HEK293 (cell line): Measurements from ENCODE around the gene MALSU1.

Experiments used
- HOXC10 ChIP-seq: sonication (generic); formaldehyde crosslinking; IDR thresholded peaks from 2 replicates; pipeline ENCODE4 v1.8.1; 2023; ENCODE audit warnings: mild to moderate bottlenecking, missing genetic modification reagents
- KLF1 ChIP-seq: fragments of 450-650 bp; formaldehyde crosslinking; IDR thresholded peaks from 2 replicates; pipeline ENCODE4 v1.5.1; 2016; ENCODE audit warnings: missing biosample characterization, missing genetic modification characterization
- MZF1 ChIP-seq: fragments of 450-650 bp; formaldehyde crosslinking; IDR thresholded peaks from 2 replicates; pipeline ENCODE4 v1.5.1; 2017; ENCODE audit warnings: missing biosample characterization, missing genetic modification characterization, borderline replicate concordance
- SP2 ChIP-seq: fragments of 450-650 bp; formaldehyde crosslinking; IDR thresholded peaks from 2 replicates; pipeline ENCODE4 v1.5.1; 2016; ENCODE audit warnings: missing biosample characterization, missing genetic modification characterization
- SP3 ChIP-seq: fragments of 450-650 bp; formaldehyde crosslinking; IDR thresholded peaks from 2 replicates; pipeline ENCODE4 v1.5.1; 2016; ENCODE audit warnings: missing biosample characterization, missing genetic modification characterization
- TCF7L2 ChIP-seq: IDR thresholded peaks from 2 replicates; pipeline ENCODE4 v1.6.1; 2011; ENCODE audit warnings: low read depth, mild to moderate bottlenecking, inconsistent platforms, low read length, moderate library complexity, borderline replicate concordance
- ZNF112 ChIP-seq: fragments of 450-650 bp; formaldehyde crosslinking; IDR thresholded peaks from 2 replicates; pipeline ENCODE4 v1.5.0; 2017; ENCODE audit warnings: missing biosample characterization, missing genetic modification characterization
- ZNF133 ChIP-seq: fragments of 450-650 bp; formaldehyde crosslinking; IDR thresholded peaks from 2 replicates; pipeline ENCODE4 v1.5.1; 2016; ENCODE audit warnings: missing biosample characterization, missing genetic modification characterization
- ZNF19 ChIP-seq: fragments of 450-650 bp; formaldehyde crosslinking; IDR thresholded peaks from 2 replicates; pipeline ENCODE4; 2016; ENCODE audit warnings: missing biosample characterization, missing genetic modification characterization, low read depth
- ZNF211 ChIP-seq: fragments of 450-650 bp; formaldehyde crosslinking; IDR thresholded peaks from 2 replicates; pipeline ENCODE4 v1.5.1; 2016; ENCODE audit warnings: low read depth, missing biosample characterization, missing genetic modification characterization
- ZNF223 ChIP-seq: fragments of 450-650 bp; formaldehyde crosslinking; IDR thresholded peaks from 2 replicates; pipeline ENCODE4 v1.5.1; 2016; ENCODE audit warnings: missing biosample characterization, missing genetic modification characterization
- ZNF24 ChIP-seq: fragments of 450-650 bp; formaldehyde crosslinking; IDR thresholded peaks from 2 replicates; pipeline ENCODE4 v1.5.1; 2016; ENCODE audit warnings: missing biosample characterization, missing genetic modification characterization
- ZNF266 ChIP-seq: fragments of 450-650 bp; formaldehyde crosslinking; IDR thresholded peaks from 2 replicates; pipeline ENCODE4 v1.5.1; 2016; ENCODE audit warnings: missing biosample characterization, missing genetic modification characterization, low read depth
- ZNF341 ChIP-seq: fragments of 450-650 bp; formaldehyde crosslinking; IDR thresholded peaks from 2 replicates; pipeline ENCODE4; 2016; ENCODE audit warnings: low read depth, missing biosample characterization, missing genetic modification characterization
- ZNF530 ChIP-seq: fragments of 450-650 bp; formaldehyde crosslinking; IDR thresholded peaks from 2 replicates; pipeline ENCODE4 v1.5.1; 2016; ENCODE audit warnings: low read depth, missing biosample characterization, missing genetic modification characterization
- ZNF561 ChIP-seq: fragments of 450-650 bp; IDR thresholded peaks from 2 replicates; pipeline ENCODE4 v1.5.1; 2018; ENCODE audit warnings: missing biosample characterization, missing genetic modification characterization, borderline replicate concordance
- ZNF658 ChIP-seq: fragments of 450-650 bp; formaldehyde crosslinking; IDR thresholded peaks from 2 replicates; pipeline ENCODE4; 2016; ENCODE audit warnings: missing biosample characterization, missing genetic modification characterization
- ZNF76 ChIP-seq: fragments of 450-650 bp; formaldehyde crosslinking; IDR thresholded peaks from 2 replicates; pipeline ENCODE4; 2016; ENCODE audit warnings: low read depth, missing biosample characterization, missing genetic modification characterization, borderline replicate concordance
- ZNF768 ChIP-seq: fragments of 450-650 bp; formaldehyde crosslinking; IDR thresholded peaks from 2 replicates; pipeline ENCODE4 v1.5.1; 2018; ENCODE audit warnings: missing biosample characterization, mild to moderate bottlenecking, missing genetic modification characterization
- TF ChIP-seq, protein P1 (sequence below): fragments of 450-650 bp; formaldehyde crosslinking; IDR thresholded peaks from 2 replicates; pipeline ENCODE4 v1.5.1; 2016; ENCODE audit warnings: missing biosample characterization, missing genetic modification characterization
- TF ChIP-seq, protein P2 (sequence below): fragments of 450-650 bp; formaldehyde crosslinking; IDR thresholded peaks from 2 replicates; pipeline ENCODE4 v1.5.1; 2016; ENCODE audit warnings: missing biosample characterization, missing genetic modification characterization, low read depth
- TF ChIP-seq, protein P3 (sequence below): fragments of 450-650 bp; formaldehyde crosslinking; IDR thresholded peaks from 2 replicates; pipeline ENCODE4 v1.5.1; 2016; ENCODE audit warnings: missing biosample characterization, missing genetic modification characterization
- TF ChIP-seq, protein P4 (sequence below): fragments of 450-650 bp; formaldehyde crosslinking; IDR thresholded peaks from 2 replicates; pipeline ENCODE4 v1.5.1; 2016; ENCODE audit warnings: missing biosample characterization, missing genetic modification characterization
- TF ChIP-seq, protein P5 (sequence below): fragments of 450-650 bp; formaldehyde crosslinking; IDR thresholded peaks from 2 replicates; pipeline ENCODE4 v1.5.1; 2016; ENCODE audit warnings: missing biosample characterization, missing genetic modification characterization
- TF ChIP-seq, protein P6 (sequence below): fragments of 450-650 bp; formaldehyde crosslinking; IDR thresholded peaks from 2 replicates; pipeline ENCODE4 v1.5.1; 2016; ENCODE audit warnings: missing biosample characterization, missing genetic modification characterization
- TF ChIP-seq, protein P7 (sequence below): fragments of 450-650 bp; formaldehyde crosslinking; IDR thresholded peaks from 2 replicates; pipeline ENCODE4 v1.5.1; 2016; ENCODE audit warnings: missing biosample characterization, missing genetic modification characterization

MALSU1 gene

DNA sequence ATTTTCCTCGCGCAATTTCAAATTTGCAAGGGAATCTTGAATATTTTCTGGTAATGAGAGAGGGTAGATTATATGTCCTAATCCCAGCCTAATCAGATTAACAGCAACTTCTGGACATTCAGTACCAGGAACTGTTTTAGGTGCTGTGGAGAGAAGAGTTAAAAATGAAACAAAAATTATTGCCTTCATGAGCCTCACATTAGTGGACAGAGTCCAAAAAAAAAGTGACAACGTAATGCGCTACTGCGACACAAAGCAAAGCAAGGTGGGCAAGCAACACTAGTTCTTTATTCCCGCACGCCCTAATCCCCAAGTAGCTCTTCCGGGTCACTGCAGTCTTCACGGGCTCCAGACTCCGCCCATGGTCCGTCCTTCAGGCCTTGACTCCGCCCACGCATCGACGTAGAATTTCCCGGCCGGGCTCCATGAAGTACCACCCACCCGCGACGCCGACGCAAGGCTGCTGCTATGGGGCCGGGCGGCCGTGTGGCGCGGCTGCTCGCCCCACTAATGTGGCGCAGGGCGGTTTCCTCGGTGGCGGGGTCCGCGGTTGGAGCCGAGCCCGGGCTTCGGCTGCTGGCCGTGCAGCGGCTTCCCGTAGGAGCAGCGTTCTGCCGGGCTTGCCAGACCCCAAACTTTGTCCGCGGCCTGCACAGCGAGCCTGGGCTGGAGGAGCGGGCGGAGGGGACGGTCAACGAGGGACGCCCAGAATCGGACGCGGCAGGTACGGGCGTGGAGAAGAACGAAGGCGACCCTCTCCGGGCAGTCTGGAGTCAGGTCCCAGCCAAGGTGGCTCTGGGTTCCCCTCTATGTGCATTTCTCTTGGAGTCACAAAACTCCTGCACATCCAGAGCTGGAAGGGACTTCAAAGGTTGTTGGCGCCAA lies at the start of gene MALSU1 (continued):
- TF ChIP-seq, protein P1, sequence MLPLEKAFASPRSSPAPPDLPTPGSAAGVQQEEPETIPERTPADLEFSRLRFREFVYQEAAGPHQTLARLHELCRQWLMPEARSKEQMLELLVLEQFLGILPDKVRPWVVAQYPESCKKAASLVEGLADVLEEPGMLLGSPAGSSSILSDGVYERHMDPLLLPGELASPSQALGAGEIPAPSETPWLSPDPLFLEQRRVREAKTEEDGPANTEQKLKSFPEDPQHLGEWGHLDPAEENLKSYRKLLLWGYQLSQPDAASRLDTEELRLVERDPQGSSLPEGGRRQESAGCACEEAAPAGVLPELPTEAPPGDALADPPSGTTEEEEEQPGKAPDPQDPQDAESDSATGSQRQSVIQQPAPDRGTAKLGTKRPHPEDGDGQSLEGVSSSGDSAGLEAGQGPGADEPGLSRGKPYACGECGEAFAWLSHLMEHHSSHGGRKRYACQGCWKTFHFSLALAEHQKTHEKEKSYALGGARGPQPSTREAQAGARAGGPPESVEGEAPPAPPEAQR: no peak
- TF ChIP-seq ZNF112 (tag by site-specific recombination) (no peak), ZNF266 (tag by site-specific recombination) (no peak), ZNF211 (tag by site-specific recombination) (no peak), ZNF133 (no peak), ZNF658 (tag by site-specific recombination) (no peak), SP3 (peak; percentile 84), ZNF341 (tag by site-specific recombination) (no peak), ZNF76 (tag by site-specific recombination) (peak; percentile 74; the same call in 1 of the 2 replicates), MZF1 (tag by site-specific recombination) (no peak), ZNF24 (no peak; the same call in 1 of the 2 replicates), ZNF768 (tag by site-specific recombination) (no peak), SP2 (tag by site-specific recombination) (peak; percentile 82), ZNF19 (no peak), ZNF530 (tag by site-specific recombination) (no peak), TCF7L2 (no peak), ZNF561 (0 out of 2 replicates have a peak, but pooled peaks have one; percentile 26), ZNF223 (no peak), HOXC10 (CRISPR knock-in tag) (no peak), KLF1 (peak; percentile 41)
- TF ChIP-seq, protein P2, sequence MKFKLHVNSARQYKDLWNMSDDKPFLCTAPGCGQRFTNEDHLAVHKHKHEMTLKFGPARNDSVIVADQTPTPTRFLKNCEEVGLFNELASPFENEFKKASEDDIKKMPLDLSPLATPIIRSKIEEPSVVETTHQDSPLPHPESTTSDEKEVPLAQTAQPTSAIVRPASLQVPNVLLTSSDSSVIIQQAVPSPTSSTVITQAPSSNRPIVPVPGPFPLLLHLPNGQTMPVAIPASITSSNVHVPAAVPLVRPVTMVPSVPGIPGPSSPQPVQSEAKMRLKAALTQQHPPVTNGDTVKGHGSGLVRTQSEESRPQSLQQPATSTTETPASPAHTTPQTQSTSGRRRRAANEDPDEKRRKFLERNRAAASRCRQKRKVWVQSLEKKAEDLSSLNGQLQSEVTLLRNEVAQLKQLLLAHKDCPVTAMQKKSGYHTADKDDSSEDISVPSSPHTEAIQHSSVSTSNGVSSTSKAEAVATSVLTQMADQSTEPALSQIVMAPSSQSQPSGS (tag by site-specific recombination): no peak
- TF ChIP-seq, protein P3, sequence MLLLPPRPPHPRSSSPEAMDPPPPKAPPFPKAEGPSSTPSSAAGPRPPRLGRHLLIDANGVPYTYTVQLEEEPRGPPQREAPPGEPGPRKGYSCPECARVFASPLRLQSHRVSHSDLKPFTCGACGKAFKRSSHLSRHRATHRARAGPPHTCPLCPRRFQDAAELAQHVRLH (tag by site-specific recombination): no peak
- TF ChIP-seq, protein P4, sequence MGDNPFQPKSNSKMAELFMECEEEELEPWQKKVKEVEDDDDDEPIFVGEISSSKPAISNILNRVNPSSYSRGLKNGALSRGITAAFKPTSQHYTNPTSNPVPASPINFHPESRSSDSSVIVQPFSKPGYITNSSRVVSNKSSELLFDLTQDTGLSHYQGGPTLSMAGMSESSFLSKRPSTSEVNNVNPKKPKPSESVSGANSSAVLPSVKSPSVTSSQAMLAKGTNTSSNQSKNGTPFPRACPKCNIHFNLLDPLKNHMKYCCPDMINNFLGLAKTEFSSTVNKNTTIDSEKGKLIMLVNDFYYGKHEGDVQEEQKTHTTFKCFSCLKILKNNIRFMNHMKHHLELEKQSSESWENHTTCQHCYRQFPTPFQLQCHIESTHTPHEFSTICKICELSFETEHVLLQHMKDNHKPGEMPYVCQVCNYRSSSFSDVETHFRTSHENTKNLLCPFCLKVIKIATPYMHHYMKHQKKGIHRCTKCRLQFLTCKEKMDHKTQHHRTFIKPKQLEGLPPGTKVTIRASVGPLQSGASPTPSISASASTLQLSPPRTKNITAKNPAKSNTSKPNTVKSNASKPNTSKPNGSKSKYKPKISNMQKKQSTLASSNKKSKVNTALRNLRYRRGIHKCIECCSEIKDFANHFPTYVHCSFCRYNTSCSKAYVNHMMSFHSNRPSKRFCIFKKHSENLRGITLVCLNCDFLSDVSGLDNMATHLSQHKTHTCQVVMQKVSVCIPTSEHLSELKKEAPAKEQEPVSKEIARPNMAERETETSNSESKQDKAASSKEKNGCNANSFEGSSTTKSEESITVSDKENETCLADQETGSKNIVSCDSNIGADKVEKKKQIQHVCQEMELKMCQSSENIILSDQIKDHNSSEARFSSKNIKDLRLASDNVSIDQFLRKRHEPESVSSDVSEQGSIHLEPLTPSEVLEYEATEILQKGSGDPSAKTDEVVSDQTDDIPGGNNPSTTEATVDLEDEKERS: no peak
- TF ChIP-seq, protein P5, sequence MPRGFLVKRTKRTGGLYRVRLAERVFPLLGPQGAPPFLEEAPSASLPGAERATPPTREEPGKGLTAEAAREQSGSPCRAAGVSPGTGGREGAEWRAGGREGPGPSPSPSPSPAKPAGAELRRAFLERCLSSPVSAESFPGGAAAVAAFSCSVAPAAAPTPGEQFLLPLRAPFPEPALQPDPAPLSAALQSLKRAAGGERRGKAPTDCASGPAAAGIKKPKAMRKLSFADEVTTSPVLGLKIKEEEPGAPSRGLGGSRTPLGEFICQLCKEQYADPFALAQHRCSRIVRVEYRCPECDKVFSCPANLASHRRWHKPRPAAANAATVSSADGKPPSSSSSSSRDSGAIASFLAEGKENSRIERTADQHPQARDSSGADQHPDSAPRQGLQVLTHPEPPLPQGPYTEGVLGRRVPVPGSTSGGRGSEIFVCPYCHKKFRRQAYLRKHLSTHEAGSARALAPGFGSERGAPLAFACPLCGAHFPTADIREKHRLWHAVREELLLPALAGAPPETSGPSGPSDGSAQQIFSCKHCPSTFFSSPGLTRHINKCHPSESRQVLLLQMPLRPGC (tag by site-specific recombination): 0 out of 2 replicates have a peak, but pooled peaks have one; percentile 19
- TF ChIP-seq, protein P6, sequence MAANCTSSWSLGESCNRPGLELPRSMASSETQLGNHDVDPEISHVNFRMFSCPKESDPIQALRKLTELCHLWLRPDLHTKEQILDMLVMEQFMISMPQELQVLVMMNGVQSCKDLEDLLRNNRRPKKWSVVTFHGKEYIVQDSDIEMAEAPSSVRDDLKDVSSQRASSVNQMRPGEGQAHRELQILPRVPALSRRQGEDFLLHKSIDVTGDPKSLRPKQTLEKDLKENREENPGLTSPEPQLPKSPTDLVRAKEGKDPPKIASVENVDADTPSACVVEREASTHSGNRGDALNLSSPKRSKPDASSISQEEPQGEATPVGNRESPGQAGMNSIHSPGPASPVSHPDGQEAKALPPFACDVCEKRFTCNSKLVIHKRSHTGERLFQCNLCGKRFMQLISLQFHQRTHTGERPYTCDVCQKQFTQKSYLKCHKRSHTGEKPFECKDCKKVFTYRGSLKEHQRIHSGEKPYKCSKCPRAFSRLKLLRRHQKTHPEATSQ (tag by site-specific recombination): no peak
- TF ChIP-seq, protein P7, sequence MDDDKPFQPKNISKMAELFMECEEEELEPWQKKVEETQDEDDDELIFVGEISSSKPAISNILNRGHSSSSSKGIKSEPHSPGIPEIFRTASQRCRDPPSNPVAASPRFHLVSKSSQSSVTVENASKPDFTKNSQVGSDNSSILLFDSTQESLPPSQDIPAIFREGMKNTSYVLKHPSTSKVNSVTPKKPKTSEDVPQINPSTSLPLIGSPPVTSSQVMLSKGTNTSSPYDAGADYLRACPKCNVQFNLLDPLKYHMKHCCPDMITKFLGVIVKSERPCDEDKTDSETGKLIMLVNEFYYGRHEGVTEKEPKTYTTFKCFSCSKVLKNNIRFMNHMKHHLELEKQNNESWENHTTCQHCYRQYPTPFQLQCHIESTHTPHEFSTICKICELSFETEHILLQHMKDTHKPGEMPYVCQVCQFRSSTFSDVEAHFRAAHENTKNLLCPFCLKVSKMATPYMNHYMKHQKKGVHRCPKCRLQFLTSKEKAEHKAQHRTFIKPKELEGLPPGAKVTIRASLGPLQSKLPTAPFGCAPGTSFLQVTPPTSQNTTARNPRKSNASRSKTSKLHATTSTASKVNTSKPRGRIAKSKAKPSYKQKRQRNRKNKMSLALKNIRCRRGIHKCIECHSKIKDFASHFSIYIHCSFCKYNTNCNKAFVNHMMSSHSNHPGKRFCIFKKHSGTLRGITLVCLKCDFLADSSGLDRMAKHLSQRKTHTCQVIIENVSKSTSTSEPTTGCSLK (tag by site-specific recombination): no peak
